GM19023 (cell line): ENCODE data around the gene ARMH2.
"Not testable (repeated sequence)": the region's sequence is repeated elsewhere in the genome, so short reads cannot be mapped to it uniquely, and the experiment has no call there.

Source experiments
- ATAC-seq: cut with Tn5 transposase; IDR thresholded peaks from one replicate; pipeline ENCODE4 v1.9.1; 2021; ENCODE audit warnings: mild to moderate bottlenecking, moderate library complexity; ENCODE audit not compliant: unreplicated experiment

Gene ARMH2

DNA sequence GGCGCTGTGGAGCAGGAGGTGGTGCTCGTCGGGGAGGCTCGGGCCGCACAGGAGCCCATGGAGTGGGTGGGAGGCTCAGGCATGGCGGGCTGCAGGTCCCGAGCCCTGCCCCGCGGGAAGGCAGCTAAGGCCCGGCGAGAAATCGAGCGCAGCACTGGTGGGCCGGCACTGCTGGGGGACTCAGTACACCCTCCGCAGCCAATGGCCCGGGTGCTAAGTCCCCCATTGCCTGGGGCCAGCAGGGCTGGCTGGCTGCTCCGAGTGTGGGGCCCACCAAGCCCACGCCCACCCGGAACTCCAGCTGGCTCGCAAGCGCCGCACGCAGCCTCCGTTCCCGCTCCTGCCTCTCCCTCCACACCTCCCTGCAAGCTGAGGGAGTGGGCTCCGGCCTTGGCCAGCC is 32.7 kb downstream of the ARMH2 start:
- ATAC-seq, result not testable (repeated sequence)

- not testable (repeated sequence) for ATAC-seq
Observed at GRCh38 chr6:24764833-24765828, 33.6 kb downstream of the ARMH2 start.

GRCh38 chr6:24763578-24763977 is 35.1 kb downstream of the ARMH2 start:
- ATAC-seq, result no peak

DNA sequence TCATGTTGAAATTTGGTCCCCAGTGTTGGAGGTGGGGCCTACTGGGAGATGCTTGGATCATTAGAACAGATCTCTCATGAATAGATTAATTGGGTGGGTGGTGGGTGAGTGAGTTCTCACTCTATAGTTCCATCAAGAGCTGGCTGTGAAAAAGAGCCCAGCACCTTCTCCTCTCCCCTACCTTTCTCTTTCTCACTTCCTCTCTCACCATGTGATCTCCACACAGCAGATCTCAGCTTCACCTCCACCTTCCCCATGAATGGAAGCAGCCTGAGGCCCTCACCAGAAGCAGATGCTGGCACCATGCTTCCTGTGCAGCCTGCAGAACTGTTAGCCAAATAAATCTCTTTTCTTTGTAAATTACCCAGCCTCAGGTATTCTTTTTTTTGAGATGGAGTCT is 36.9 kb downstream of the ARMH2 start:
- no peak for ATAC-seq

GRCh38 chr6:24761193-24761835 is 37.4 kb downstream of the ARMH2 start:
- no peak for ATAC-seq

DNA sequence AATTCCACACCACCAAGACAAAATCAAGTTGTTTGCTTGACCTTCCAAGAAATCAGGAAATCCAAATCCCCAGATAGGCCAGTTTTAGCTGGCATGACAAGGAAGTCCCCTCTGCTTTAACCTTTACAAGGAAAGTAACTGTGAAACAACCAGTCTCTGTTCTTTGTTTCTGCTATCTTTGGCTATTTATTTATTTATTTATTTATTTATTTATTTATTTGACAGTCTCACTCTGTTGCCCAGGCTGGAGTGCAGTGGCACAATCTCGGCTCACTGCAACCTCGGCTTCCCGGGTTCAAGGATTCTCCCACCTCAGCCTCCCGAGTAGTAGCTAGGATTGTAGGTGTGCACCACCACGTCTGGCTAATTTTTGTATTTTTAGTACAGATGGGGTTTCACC is 38.5 kb downstream of the ARMH2 start:
- no peak for ATAC-seq

DNA sequence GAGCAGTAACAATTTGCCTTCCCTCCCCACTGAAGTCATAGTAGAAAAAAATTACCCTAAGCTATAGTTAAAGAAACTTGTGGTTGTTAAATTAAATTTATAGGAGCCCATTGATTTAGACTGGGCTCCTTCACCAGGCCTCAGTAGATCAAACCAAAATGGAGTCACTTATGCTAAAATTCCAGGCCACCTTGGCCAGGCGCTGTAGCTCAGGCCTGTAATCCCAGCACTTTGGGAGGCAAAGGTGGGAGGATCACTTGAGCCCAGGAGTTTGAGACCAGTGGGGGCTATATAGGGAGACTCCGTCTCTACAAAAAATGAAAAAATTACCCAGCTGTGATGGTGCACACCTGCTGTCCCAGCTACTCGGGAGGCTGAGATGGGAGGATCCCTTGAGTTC is 39.0 kb downstream of the ARMH2 start:
- no peak for ATAC-seq

DNA sequence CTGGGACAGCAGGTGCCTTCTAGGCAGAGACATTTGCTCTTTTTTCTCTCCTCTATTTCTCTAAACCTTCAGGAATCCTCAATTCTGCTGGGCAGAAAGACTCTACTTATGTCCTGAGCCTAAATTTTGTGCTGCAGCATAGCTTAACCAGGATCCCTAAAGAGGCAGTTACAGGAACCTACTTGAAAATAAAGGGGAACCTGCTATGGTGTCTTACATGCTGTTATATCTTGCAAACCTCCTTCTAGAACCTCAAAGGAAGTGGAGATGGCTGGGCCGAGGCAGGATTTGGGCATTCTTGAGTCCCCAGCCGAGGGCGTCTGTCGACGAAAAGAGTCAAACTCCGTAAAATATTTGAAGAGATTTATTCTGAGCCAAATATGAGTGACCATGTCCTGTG is 41.1 kb downstream of the ARMH2 start:
- no peak for ATAC-seq

DNA sequence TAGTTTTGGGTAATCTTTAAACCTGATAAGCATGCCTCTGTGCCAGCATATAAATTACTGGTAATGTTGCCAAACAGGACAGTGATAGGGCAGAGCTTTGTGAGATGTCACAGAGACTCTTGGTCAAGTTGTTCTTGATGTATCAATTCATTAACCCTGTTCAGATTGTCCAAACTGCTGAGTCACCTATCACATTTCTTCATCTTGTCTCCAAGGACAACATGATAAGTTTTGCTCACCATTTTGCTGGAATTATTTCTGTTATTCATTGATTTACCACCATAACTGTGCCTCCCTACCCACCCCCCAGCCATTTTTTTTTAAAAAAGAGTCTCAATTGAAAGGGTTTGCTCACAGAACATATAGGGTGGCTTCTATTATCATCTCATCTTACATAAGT is 43.4 kb downstream of the ARMH2 start:
- no peak for ATAC-seq

- ATAC-seq, result not testable (repeated sequence)
Observed at GRCh38 chr6:24754378-24754777, 44.3 kb downstream of the ARMH2 start.

DNA sequence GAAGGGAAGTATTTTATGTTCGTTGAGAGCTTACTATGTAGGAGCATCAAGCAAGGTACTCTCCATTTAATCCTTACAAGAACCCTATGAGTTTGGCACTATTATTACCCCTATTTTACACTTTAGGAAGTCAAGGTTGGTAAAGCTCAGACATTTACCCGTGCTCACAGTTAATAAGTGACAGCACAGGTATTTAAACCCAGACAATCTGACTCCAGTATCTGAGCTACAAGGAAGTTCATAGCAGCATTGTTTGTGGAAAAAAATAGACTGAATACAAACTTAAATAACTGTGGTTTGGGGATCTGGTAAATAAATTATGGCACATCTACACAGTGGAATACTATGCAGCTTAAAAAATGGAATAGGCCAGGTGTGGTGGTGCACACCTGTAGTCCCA is 45.2 kb downstream of the ARMH2 start:
- no peak for ATAC-seq

DNA sequence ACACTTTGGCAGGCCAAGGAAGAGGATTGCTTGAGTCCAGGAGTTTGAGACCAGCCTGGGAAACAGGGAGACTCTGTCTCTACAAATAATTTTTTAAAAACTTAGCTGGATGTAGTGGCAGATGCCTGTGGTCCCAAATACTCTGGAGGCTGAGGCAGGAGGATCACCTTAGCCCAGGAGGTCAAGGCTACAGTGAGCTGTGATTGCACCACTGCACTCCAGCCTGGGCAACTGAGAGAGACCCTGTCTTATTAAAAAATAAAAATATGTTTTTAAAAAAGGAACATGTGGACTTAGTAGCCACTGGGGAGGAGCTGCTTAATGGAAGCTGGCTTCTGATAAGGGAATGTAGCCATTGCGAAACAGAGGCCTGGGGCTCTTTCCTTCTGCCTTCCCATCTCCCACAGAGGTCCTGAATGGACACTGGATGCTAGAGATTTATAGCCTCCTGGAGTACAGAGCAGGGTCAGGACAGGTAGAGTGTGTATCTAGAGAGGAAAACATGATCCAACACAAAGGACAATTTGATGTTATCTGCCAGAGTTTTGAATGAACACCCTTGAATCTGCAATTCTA is 45.7 kb downstream of the ARMH2 start:
- no peak for ATAC-seq

GRCh38 chr6:24752503-24752902 is 46.2 kb downstream of the ARMH2 start:
- ATAC-seq, result no peak

DNA sequence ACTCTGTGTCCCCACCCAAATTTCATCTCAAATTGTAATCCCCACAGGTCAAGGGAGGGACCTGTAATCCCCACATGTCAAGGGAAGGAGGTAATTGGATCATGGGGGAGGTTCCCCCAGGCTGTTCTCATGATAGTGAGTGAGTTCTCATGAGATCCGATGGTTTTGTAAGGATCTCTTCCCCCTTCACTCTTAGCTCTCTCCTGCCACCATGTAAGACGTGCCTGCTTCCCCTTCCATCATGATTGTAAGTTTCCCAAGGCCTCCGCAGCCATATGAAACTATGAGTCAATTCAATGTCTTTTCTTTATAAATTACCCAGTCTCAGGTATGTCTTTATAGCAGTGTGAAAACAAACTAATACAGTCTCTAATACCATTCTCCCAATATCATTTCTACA is 47.8 kb downstream of the ARMH2 start:
- not testable (repeated sequence) for ATAC-seq

GRCh38 chr6:24749297-24749696 is 49.4 kb downstream of the ARMH2 start:
- ATAC-seq, result no peak
